Stimulated activated CD4-positive, alpha-beta T cell treated with anti-CD3 and anti-CD28 coated beads, Interleukin-15, amount 100 ng/mL, for 1 hour (primary cell): ENCODE results near the gene ZFP36L1.
A peak's percentile ranks its signal among the peaks of the same experiment; 100 is the strongest.

Experiments
- DNase-seq, 2 donors: peaks; one replicate each; pipeline ENCODE4 v3.0.0-alpha.2; 2020; ENCODE audit warnings: low read depth in 1 of 2, low spot score in 1 of 2

Gene ZFP36L1

GRCh38 chr14:68816183-68816942 is 23.5 kb upstream of the ZFP36L1 start:
- DNase-seq, result peak; percentile 84 to 87

- no peak for DNase-seq
These were observed 22.7 kb upstream of the ZFP36L1 start for GRCh38 chr14:68815298-68816182.

GRCh38 chr14:68814539-68815297 is 21.9 kb upstream of the ZFP36L1 start:
- no peak for DNase-seq

- no peak for DNase-seq
These were observed 21.3 kb upstream of the ZFP36L1 start for GRCh38 chr14:68814238-68814538.

- no peak for DNase-seq
These were observed 20.5 kb upstream of the ZFP36L1 start for GRCh38 chr14:68813318-68813838.

GRCh38 chr14:68811171-68811570 is 18.3 kb upstream of the ZFP36L1 start:
- no peak for DNase-seq

- DNase-seq, result no peak
These were observed 17.6 kb upstream of the ZFP36L1 start for GRCh38 chr14:68810173-68811153.

- DNase-seq, result no peak
These were observed 16.7 kb upstream of the ZFP36L1 start for GRCh38 chr14:68809524-68809923.

- no peak for DNase-seq
These were observed 16.0 kb upstream of the ZFP36L1 start for GRCh38 chr14:68808696-68809480.

- no peak for DNase-seq
These were observed 15.1 kb upstream of the ZFP36L1 start for GRCh38 chr14:68807987-68808386.

GRCh38 chr14:68807148-68807600 is 14.3 kb upstream of the ZFP36L1 start:
- DNase-seq, result no peak

GRCh38 chr14:68806526-68807147 is 13.8 kb upstream of the ZFP36L1 start:
- no peak for DNase-seq

GRCh38 chr14:68805414-68805813 is 12.5 kb upstream of the ZFP36L1 start:
- no peak for DNase-seq

GRCh38 chr14:68801631-68802030 is 8.8 kb upstream of the ZFP36L1 start:
- DNase-seq, result no peak

- DNase-seq, result no peak
These were observed 8.1 kb upstream of the ZFP36L1 start for GRCh38 chr14:68800953-68801352.

- DNase-seq, result no peak
These were observed 7.5 kb upstream of the ZFP36L1 start for GRCh38 chr14:68800390-68800789.

- no peak for DNase-seq
These were observed 5.8 kb upstream of the ZFP36L1 start for GRCh38 chr14:68798621-68799020.

- no peak for DNase-seq
These were observed 4.3 kb upstream of the ZFP36L1 start for GRCh38 chr14:68797121-68797670.
